ENCODE data around the gene DAZL.

Gene DAZL

GRCh38 chr3:16601537-16602005 is 3.7 kb downstream of the DAZL start:
- Histone ChIP-seq H3K18ac (ENCODE audit: low read length) (no peak overlapping the region), H4K8ac (ENCODE audit: low read depth, low read length) (no peak overlapping the region), H3K56ac (ENCODE audit: low read length) (no peak overlapping the region), H3K9ac (ENCODE audit: low read length) (no peak overlapping the region), H3K79me2 (ENCODE audit: control insufficient read depth, insufficient read depth, low read length) (no peaks in the 10 kb centered on the region), H3K4ac (ENCODE audit: low read depth, low read length) (no peak overlapping the region), H2BK15ac (replicated peaks; ENCODE audit: low read depth) (no peak overlapping the region), H3K79me1 (ENCODE audit: low read length) (no peaks in the 10 kb centered on the region), H4K5ac (ENCODE audit: low read length) (no peak overlapping the region), H3K4me1 (ENCODE audit: control insufficient read depth, low read depth, low read length) (no peaks in the 10 kb centered on the region), H3K27ac (ENCODE audit: low read depth, low read length) (no peak overlapping the region), H3K23ac (ENCODE audit: low read length) (no peak overlapping the region), H3K36me3 (ENCODE audit: control insufficient read depth, insufficient read depth, low read length) (no peaks in the 10 kb centered on the region), H3K4me2 (ENCODE audit: low read length) (no peak overlapping the region), H2AK5ac (ENCODE audit: low read length) (no peak overlapping the region), H2BK120ac (ENCODE audit: low read depth, low read length) (no peak overlapping the region), H2BK5ac (ENCODE audit: low read length) (no peak overlapping the region), H3K4me3 (ENCODE audit: low read length) (no peak overlapping the region), H3K27me3 (ENCODE audit: insufficient read depth, low read length, poor library complexity) (no peaks in the 10 kb centered on the region)
- WGBS (ENCODE audit: extremely low coverage, insufficient coverage, low lambda C conversion rate): no CpG with 5 or more reads among the region's 3 CpGs
- DNase-seq: no peak

GRCh38 chr3:16600780-16601536 is 4.3 kb downstream of the DAZL start:
- Histone ChIP-seq H3K27me3 (ENCODE audit: insufficient read depth, low read length, poor library complexity) (no peaks in the 10 kb centered on the region), H2BK120ac (ENCODE audit: low read depth, low read length) (no peak overlapping the region), H3K4ac (ENCODE audit: low read depth, low read length) (no peak overlapping the region), H3K9ac (ENCODE audit: low read length) (no peak overlapping the region), H3K36me3 (ENCODE audit: control insufficient read depth, insufficient read depth, low read length) (no peaks in the 10 kb centered on the region), H3K4me2 (ENCODE audit: low read length) (no peak overlapping the region), H3K18ac (ENCODE audit: low read length) (no peak overlapping the region), H2BK5ac (ENCODE audit: low read length) (no peak overlapping the region), H3K23ac (ENCODE audit: low read length) (no peak overlapping the region), H2BK15ac (replicated peaks; ENCODE audit: low read depth) (no peak overlapping the region), H4K5ac (ENCODE audit: low read length) (no peak overlapping the region), H3K79me2 (ENCODE audit: control insufficient read depth, insufficient read depth, low read length) (no peaks in the 10 kb centered on the region), H3K4me3 (ENCODE audit: low read length) (no peak overlapping the region), H4K8ac (ENCODE audit: low read depth, low read length) (no peak overlapping the region), H3K56ac (ENCODE audit: low read length) (no peak overlapping the region), H2AK5ac (ENCODE audit: low read length) (no peak overlapping the region), H3K4me1 (ENCODE audit: control insufficient read depth, low read depth, low read length) (no peaks in the 10 kb centered on the region), H3K79me1 (ENCODE audit: low read length) (no peaks in the 10 kb centered on the region), H3K27ac (ENCODE audit: low read depth, low read length) (no peak overlapping the region)
- peak; percentile 73 for DNase-seq
- WGBS (ENCODE audit: extremely low coverage, insufficient coverage, low lambda C conversion rate): no CpG with 5 or more reads among the region's 7 CpGs

GRCh38 chr3:16599694-16600093 is 5.5 kb downstream of the DAZL start:
- Histone ChIP-seq H3K4me2 (ENCODE audit: low read length) (no peak overlapping the region), H2AK5ac (ENCODE audit: low read length) (no peak overlapping the region), H3K18ac (ENCODE audit: low read length) (no peak overlapping the region), H3K4ac (ENCODE audit: low read depth, low read length) (no peak overlapping the region), H4K5ac (ENCODE audit: low read length) (no peak overlapping the region), H3K79me1 (ENCODE audit: low read length) (no peaks in the 10 kb centered on the region), H3K9ac (ENCODE audit: low read length) (no peak overlapping the region), H3K56ac (ENCODE audit: low read length) (no peak overlapping the region), H2BK5ac (ENCODE audit: low read length) (no peak overlapping the region), H3K27me3 (ENCODE audit: insufficient read depth, low read length, poor library complexity) (no peaks in the 10 kb centered on the region), H3K27ac (ENCODE audit: low read depth, low read length) (no peak overlapping the region), H4K8ac (ENCODE audit: low read depth, low read length) (no peak overlapping the region), H2BK120ac (ENCODE audit: low read depth, low read length) (no peak overlapping the region), H3K79me2 (ENCODE audit: control insufficient read depth, insufficient read depth, low read length) (no peaks in the 10 kb centered on the region), H3K23ac (ENCODE audit: low read length) (no peak overlapping the region), H2BK15ac (replicated peaks; ENCODE audit: low read depth) (no peak overlapping the region), H3K4me1 (ENCODE audit: control insufficient read depth, low read depth, low read length) (no peaks in the 10 kb centered on the region), H3K36me3 (ENCODE audit: control insufficient read depth, insufficient read depth, low read length) (no peaks in the 10 kb centered on the region), H3K4me3 (ENCODE audit: low read length) (no peak overlapping the region)
- DNase-seq: no peak
- no CpG with 5 or more reads among the region's 3 CpGs for WGBS (ENCODE audit: extremely low coverage, insufficient coverage, low lambda C conversion rate)

GRCh38 chr3:16596352-16597032 is 8.7 kb downstream of the DAZL start:
- no peak for DNase-seq
- Histone ChIP-seq H3K4me1 (ENCODE audit: control insufficient read depth, low read depth, low read length) (no peaks in the 10 kb centered on the region), H3K4me2 (ENCODE audit: low read length) (no peak overlapping the region), H4K5ac (ENCODE audit: low read length) (no peak overlapping the region), H2AK5ac (ENCODE audit: low read length) (no peak overlapping the region), H2BK15ac (replicated peaks; ENCODE audit: low read depth) (no peak overlapping the region), H3K79me1 (ENCODE audit: low read length) (no peaks in the 10 kb centered on the region), H3K18ac (ENCODE audit: low read length) (no peak overlapping the region), H3K27ac (ENCODE audit: low read depth, low read length) (no peak overlapping the region), H4K8ac (ENCODE audit: low read depth, low read length) (no peak overlapping the region), H3K27me3 (ENCODE audit: insufficient read depth, low read length, poor library complexity) (no peaks in the 10 kb centered on the region), H3K9ac (ENCODE audit: low read length) (no peak overlapping the region), H3K4me3 (ENCODE audit: low read length) (no peak overlapping the region), H3K56ac (ENCODE audit: low read length) (no peak overlapping the region), H3K23ac (ENCODE audit: low read length) (no peak overlapping the region), H2BK5ac (ENCODE audit: low read length) (no peak overlapping the region), H3K36me3 (ENCODE audit: control insufficient read depth, insufficient read depth, low read length) (no peaks in the 10 kb centered on the region), H2BK120ac (ENCODE audit: low read depth, low read length) (no peak overlapping the region), H3K79me2 (ENCODE audit: control insufficient read depth, insufficient read depth, low read length) (no peaks in the 10 kb centered on the region), H3K4ac (ENCODE audit: low read depth, low read length) (no peak overlapping the region)
- whole genome bisulfite sequencing (ENCODE audit: extremely low coverage, insufficient coverage, low lambda C conversion rate): no CpG with 5 or more reads among the region's 5 CpGs

GRCh38 chr3:16595778-16596177 is 9.4 kb downstream of the DAZL start:
- Histone ChIP-seq H3K27me3 (ENCODE audit: insufficient read depth, low read length, poor library complexity) (no peaks in the 10 kb centered on the region), H3K56ac (ENCODE audit: low read length) (no peak overlapping the region), H3K4ac (ENCODE audit: low read depth, low read length) (no peak overlapping the region), H3K4me2 (ENCODE audit: low read length) (no peak overlapping the region), H3K9ac (ENCODE audit: low read length) (no peak overlapping the region), H3K23ac (ENCODE audit: low read length) (no peak overlapping the region), H3K79me2 (ENCODE audit: control insufficient read depth, insufficient read depth, low read length) (no peaks in the 10 kb centered on the region), H2BK5ac (ENCODE audit: low read length) (no peak overlapping the region), H2AK5ac (ENCODE audit: low read length) (no peak overlapping the region), H3K36me3 (ENCODE audit: control insufficient read depth, insufficient read depth, low read length) (no peaks in the 10 kb centered on the region), H4K5ac (ENCODE audit: low read length) (no peak overlapping the region), H2BK15ac (replicated peaks; ENCODE audit: low read depth) (no peak overlapping the region), H3K4me1 (ENCODE audit: control insufficient read depth, low read depth, low read length) (no peaks in the 10 kb centered on the region), H2BK120ac (ENCODE audit: low read depth, low read length) (no peak overlapping the region), H3K18ac (ENCODE audit: low read length) (no peak overlapping the region), H3K4me3 (ENCODE audit: low read length) (no peak overlapping the region), H4K8ac (ENCODE audit: low read depth, low read length) (no peak overlapping the region), H3K27ac (ENCODE audit: low read depth, low read length) (no peak overlapping the region), H3K79me1 (ENCODE audit: low read length) (no peaks in the 10 kb centered on the region)
- no peak for DNase-seq
- no CpG with 5 or more reads among the region's 3 CpGs for WGBS (ENCODE audit: extremely low coverage, insufficient coverage, low lambda C conversion rate)
